HFFc6 (cell line): ENCODE results near the gene RALGPS2. TPM values are rescaled to one million over a fixed set of nuclear protein-coding genes. Genes with fewer than 3 reads are reported as not detected.

ENCODE experiments used
- DNase-seq: peaks from one replicate; pipeline ENCODE4 v3.0.0-alpha.2; 2018
- H3K27ac Mint-ChIP-seq: 2 replicates; pipeline ENCODE4 v1.8.0; 2020; ENCODE audit warnings: mild to moderate bottlenecking, mixed read lengths
- H3K27me3 Mint-ChIP-seq: 2 replicates; pipeline ENCODE4 v1.8.0; 2021; ENCODE audit warnings: mild to moderate bottlenecking, moderate library complexity, mixed read lengths; ENCODE audit not compliant: insufficient read depth
- H3K36me3 Mint-ChIP-seq: 2 replicates; pipeline ENCODE4 v1.8.0; 2021; ENCODE audit warnings: low read depth, mixed read lengths
- H3K4me1 Mint-ChIP-seq: 2 replicates; pipeline ENCODE4 v1.8.0; 2020; ENCODE audit warnings: low read depth, mixed read lengths
- H3K4me3 Mint-ChIP-seq: 2 replicates; pipeline ENCODE4 v1.8.0; 2020; ENCODE audit warnings: mild to moderate bottlenecking, moderate library complexity, mixed read lengths
- H3K9me3 Mint-ChIP-seq: 2 replicates; pipeline ENCODE4 v1.8.0; 2020; ENCODE audit warnings: mild to moderate bottlenecking, mixed read lengths
- CTCF ChIP-seq: fragments of 200-600 bp; sonication (generic); IDR thresholded peaks from 2 replicates; pipeline ENCODE4 v1.5.0; 2021; ENCODE audit warnings: antibody characterized with exemption, mild to moderate bottlenecking
- total RNA-seq, 6 experiments: library from RNA; stranded (reverse); fragmentation: NEBNext Ultra II Directional; extraction: Animal tissue kit (Norgen Biotek cat#: 25700); gene quantifications; 2 replicates in 1 of 6; 3 replicates in 5 of 6; pipeline ENCODE4 v1.2.3, GENCODE V29; 2021

The RALGPS2 gene
- total RNA-seq, 6 experiments from 2014 or later = 41.5 to 59.2 (median 48.9) TPM

DNA sequence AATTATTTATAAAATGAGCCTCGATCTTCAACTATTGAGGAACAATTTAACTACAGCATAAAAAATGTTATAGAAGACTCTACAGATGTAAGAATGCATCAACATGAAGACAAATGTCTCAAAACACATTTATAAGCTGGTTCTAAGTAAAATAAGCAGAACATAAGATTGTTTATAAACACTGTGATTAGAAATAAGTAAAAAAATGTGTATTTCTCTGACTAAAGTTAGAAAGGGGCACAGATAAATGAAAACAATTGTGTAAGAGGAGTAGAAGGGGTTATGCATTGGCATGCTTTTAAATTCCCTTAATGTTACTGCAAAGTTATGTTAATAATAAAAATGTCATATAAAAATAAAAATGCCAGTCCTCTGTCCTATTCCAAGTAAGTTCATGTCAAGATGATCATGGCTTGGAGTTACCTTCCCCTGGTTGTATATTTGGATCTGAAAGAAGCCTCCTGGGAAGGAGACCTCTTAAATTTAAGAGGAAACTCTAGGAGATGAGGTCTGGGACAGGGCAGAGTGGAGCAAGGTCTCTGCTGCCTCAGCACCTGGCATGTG lies 230.4 kb downstream of the RALGPS2 start:
- Mint-ChIP-seq H3K9me3 (no peaks in the 10 kb centered on the region), H3K4me3 (no peak overlapping the region), H3K27me3 (peaks cover 24% of the 10 kb centered on the region), H3K4me1 (0 out of 2 replicates have a peak, but pooled peaks cover 5% of the 10 kb centered on the region), H3K27ac (no peak overlapping the region), H3K36me3 (no peaks in the 10 kb centered on the region)
- DNase-seq = no peak
- no peak for TF ChIP-seq CTCF

DNA sequence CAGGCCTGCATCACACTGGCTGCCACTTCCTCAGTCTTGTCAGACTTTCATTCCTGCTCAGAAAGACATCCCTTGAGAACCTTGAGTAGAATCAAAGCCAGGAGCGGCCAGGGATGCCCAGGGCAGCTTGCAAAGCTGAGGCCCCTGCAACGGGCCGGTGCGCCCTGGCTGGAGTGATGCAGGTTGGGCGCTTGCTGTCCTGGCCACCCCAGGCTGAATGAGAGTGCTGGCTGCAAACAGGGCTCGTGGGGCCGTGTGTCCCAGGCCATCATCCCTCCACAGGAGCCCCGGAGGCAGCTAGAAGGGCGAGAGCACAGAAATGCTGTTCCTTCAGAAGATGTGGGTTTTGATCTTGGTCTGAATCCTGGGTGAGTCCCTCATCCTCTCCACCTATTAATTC lies 233.4 kb downstream of the RALGPS2 start:
- no peak overlapping the region for H3K27ac Mint-ChIP-seq
- H3K27me3 Mint-ChIP-seq = peaks cover 24% of the 10 kb centered on the region
- TF ChIP-seq CTCF = no peak
- DNase-seq = no peak
- no peaks in the 10 kb centered on the region for H3K36me3 Mint-ChIP-seq
- H3K4me3 Mint-ChIP-seq = no peak overlapping the region
- H3K9me3 Mint-ChIP-seq = no peaks in the 10 kb centered on the region
- 0 out of 2 replicates have a peak, but pooled peaks cover 5% of the 10 kb centered on the region for H3K4me1 Mint-ChIP-seq

DNA sequence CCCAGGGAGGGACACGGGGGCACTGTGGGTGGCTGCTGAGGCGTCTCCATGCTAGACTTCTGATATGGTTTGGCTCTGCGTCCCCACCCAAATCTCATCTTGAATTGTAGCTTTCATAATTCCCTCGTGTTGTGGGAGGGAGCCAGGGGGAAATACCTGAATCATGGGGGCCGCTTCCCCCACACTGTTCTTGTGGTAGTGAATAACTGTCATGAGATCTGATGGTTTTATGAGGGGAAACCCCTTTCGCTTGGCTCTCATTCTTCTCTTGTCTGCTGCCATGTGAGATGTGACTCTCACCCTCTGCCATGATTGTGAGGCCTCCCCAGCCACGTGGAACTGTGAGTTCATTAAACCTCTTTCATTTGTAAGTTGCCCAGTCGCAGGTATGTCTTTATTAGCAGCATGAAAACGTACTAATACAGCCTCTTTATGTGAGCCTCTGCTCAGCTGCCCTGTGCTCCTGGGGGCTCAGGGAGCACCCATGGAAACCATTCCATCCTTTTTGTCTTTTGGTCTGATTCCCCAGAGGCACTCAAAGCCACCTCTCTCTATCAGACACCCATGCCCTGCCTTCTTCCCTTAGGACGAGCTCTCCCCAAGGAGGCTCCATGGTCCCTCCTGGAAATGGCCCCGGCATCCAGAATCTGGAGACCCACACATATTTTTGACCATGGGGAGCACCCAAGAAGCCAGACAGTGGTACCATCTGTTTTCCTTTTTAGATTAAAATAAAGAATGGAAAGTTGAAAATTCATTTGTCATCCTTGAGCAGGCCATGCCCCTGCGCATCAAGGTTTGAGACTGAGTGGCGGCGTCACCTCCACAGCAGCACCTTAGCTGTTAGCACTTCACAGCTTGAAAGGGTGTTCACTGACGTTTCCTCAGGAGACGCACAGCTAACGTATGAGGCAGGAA lies 234.8 kb downstream of the RALGPS2 start:
- Mint-ChIP-seq H3K36me3 (no peaks in the 10 kb centered on the region), H3K4me3 (no peak overlapping the region), H3K27ac (no peak overlapping the region), H3K9me3 (peaks cover 2% of the 10 kb centered on the region; the same call in 1 of the 2 replicates), H3K4me1 (0 out of 2 replicates have a peak, but pooled peaks cover 5% of the 10 kb centered on the region), H3K27me3 (peaks cover 21% of the 10 kb centered on the region)
- no peak for TF ChIP-seq CTCF
- no peak for DNase-seq

- no peak for TF ChIP-seq CTCF
- Mint-ChIP-seq H3K36me3 (peaks cover 4% of the 10 kb centered on the region; the same call in 1 of the 2 replicates), H3K4me1 (no peaks in the 10 kb centered on the region), H3K27ac (no peak overlapping the region), H3K27me3 (peaks cover 17% of the 10 kb centered on the region), H3K9me3 (peaks cover 7% of the 10 kb centered on the region; the same call in 1 of the 2 replicates), H3K4me3 (no peak overlapping the region; the same call in 1 of the 2 replicates)
- no peak for DNase-seq
Observed at GRCh38 chr1:178960482-178961240, 235.6 kb downstream of the RALGPS2 start.

DNA sequence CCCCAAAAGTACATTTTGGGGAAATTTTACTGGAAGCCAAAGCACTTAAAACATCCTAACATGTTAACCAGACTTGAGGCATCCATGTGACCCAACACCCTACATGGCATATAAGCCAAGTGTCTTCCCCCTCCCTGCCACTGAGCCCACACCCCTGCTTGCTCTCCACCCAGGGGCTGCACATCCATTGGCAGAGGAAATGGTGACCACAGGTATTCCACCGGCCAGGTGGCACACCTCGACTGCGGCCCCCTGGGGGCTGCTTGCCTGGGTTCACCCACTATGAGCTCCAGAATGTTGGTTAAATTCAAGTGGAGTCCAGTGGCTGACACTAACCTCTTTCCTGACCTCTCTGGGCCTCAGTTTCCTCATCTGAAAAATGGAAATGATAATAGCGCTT lies 236.3 kb downstream of the RALGPS2 start:
- no peak overlapping the region for H3K27ac Mint-ChIP-seq
- H3K27me3 Mint-ChIP-seq = peaks cover 11% of the 10 kb centered on the region
- no peak for DNase-seq
- H3K4me3 Mint-ChIP-seq = no peak overlapping the region
- peaks cover 7% of the 10 kb centered on the region; the same call in 1 of the 2 replicates for H3K9me3 Mint-ChIP-seq
- no peaks in the 10 kb centered on the region for H3K4me1 Mint-ChIP-seq
- no peak for TF ChIP-seq CTCF
- peaks cover 4% of the 10 kb centered on the region; the same call in 1 of the 2 replicates for H3K36me3 Mint-ChIP-seq
